Measurements from ENCODE around the gene PROM2. TPM values are rescaled to one million over a fixed set of nuclear protein-coding genes. Genes with fewer than 3 reads are reported as not detected.

Gene PROM2
- total RNA-seq, 1 donor from 2014 or later: 14.2 TPM

GRCh38 chr2:95287806-95288205, 13.6 kb downstream of the PROM2 start:
- Mint-ChIP-seq H3K27me3 (no peaks in the 10 kb centered on the region), H3K4me3 (ENCODE audit: low read depth) (no peak overlapping the region), H3K4me1 (ENCODE audit: low read depth) (no peaks in the 10 kb centered on the region), H3K36me3 (ENCODE audit: insufficient read depth) (peaks cover 10% of the 10 kb centered on the region), H3K9me3 (ENCODE audit: low read depth) (peaks cover 13% of the 10 kb centered on the region), H3K27ac (peak overlapping the region; percentile 16)
- DNase-seq (ENCODE audit: low spot score, unreplicated experiment): no peak
- TF ChIP-seq CTCF (IDR thresholded peaks at IDR 0.05; ENCODE audit: unreplicated experiment): no peak

- no peak overlapping the region for H3K27ac Mint-ChIP-seq
- no peaks in the 10 kb centered on the region for H3K27me3 Mint-ChIP-seq
- no peak overlapping the region for H3K4me3 Mint-ChIP-seq (ENCODE audit: low read depth)
- no peaks in the 10 kb centered on the region for H3K4me1 Mint-ChIP-seq (ENCODE audit: low read depth)
- H3K9me3 Mint-ChIP-seq (ENCODE audit: low read depth): peaks cover 13% of the 10 kb centered on the region
- DNase-seq (ENCODE audit: low spot score, unreplicated experiment): no peak
- peaks cover 10% of the 10 kb centered on the region for H3K36me3 Mint-ChIP-seq (ENCODE audit: insufficient read depth)
- TF ChIP-seq CTCF (IDR thresholded peaks at IDR 0.05; ENCODE audit: unreplicated experiment): peak; percentile 14
Observed at GRCh38 chr2:95289253-95289652, 15.0 kb downstream of the PROM2 start.

- H3K27me3 Mint-ChIP-seq: no peaks in the 10 kb centered on the region
- peaks cover 10% of the 10 kb centered on the region for H3K36me3 Mint-ChIP-seq (ENCODE audit: insufficient read depth)
- H3K9me3 Mint-ChIP-seq (ENCODE audit: low read depth): peaks cover 13% of the 10 kb centered on the region
- no peak for TF ChIP-seq CTCF (IDR thresholded peaks at IDR 0.05; ENCODE audit: unreplicated experiment)
- H3K4me3 Mint-ChIP-seq (ENCODE audit: low read depth): no peak overlapping the region
- no peak overlapping the region for H3K27ac Mint-ChIP-seq
- no peaks in the 10 kb centered on the region for H3K4me1 Mint-ChIP-seq (ENCODE audit: low read depth)
- no peak for DNase-seq (ENCODE audit: low spot score, unreplicated experiment)
Observed at GRCh38 chr2:95291222-95291621, 17.0 kb downstream of the PROM2 start.

- no peak for TF ChIP-seq CTCF (IDR thresholded peaks at IDR 0.05; ENCODE audit: unreplicated experiment)
- no peak for DNase-seq (ENCODE audit: low spot score, unreplicated experiment)
- Mint-ChIP-seq H3K9me3 (ENCODE audit: low read depth) (peaks cover 13% of the 10 kb centered on the region), H3K4me1 (ENCODE audit: low read depth) (peaks cover 7% of the 10 kb centered on the region), H3K4me3 (ENCODE audit: low read depth) (no peak overlapping the region), H3K27me3 (peaks cover 3% of the 10 kb centered on the region), H3K27ac (no peak overlapping the region), H3K36me3 (ENCODE audit: insufficient read depth) (peaks cover 10% of the 10 kb centered on the region)
Observed at GRCh38 chr2:95292623-95293260, 18.5 kb downstream of the PROM2 start.

GRCh38 chr2:95294579-95295250, 20.5 kb downstream of the PROM2 start:
- Mint-ChIP-seq H3K4me1 (ENCODE audit: low read depth) (peaks cover 9% of the 10 kb centered on the region), H3K9me3 (ENCODE audit: low read depth) (peaks cover 13% of the 10 kb centered on the region), H3K27ac (no peak overlapping the region), H3K4me3 (ENCODE audit: low read depth) (no peak overlapping the region), H3K36me3 (ENCODE audit: insufficient read depth) (peaks cover 10% of the 10 kb centered on the region), H3K27me3 (peaks cover 15% of the 10 kb centered on the region)
- DNase-seq (ENCODE audit: low spot score, unreplicated experiment): no peak
- TF ChIP-seq CTCF (IDR thresholded peaks at IDR 0.05; ENCODE audit: unreplicated experiment): no peak

All from progenitor cell of endocrine pancreas (in vitro differentiated cells).